NOMO-1 (cell line): ENCODE results near the gene REC8.
A peak's percentile ranks its signal among the peaks of the same experiment; 100 is the strongest.

Source experiments
- DNase-seq, 2 experiments: peaks; one replicate each; lab custom pipeline; 2025; ENCODE audit not compliant: unreplicated experiment in 2 of 2; lab: John Stamatoyannopoulos, UW

Gene REC8, protein sequence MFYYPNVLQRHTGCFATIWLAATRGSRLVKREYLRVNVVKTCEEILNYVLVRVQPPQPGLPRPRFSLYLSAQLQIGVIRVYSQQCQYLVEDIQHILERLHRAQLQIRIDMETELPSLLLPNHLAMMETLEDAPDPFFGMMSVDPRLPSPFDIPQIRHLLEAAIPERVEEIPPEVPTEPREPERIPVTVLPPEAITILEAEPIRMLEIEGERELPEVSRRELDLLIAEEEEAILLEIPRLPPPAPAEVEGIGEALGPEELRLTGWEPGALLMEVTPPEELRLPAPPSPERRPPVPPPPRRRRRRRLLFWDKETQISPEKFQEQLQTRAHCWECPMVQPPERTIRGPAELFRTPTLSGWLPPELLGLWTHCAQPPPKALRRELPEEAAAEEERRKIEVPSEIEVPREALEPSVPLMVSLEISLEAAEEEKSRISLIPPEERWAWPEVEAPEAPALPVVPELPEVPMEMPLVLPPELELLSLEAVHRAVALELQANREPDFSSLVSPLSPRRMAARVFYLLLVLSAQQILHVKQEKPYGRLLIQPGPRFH

DNA sequence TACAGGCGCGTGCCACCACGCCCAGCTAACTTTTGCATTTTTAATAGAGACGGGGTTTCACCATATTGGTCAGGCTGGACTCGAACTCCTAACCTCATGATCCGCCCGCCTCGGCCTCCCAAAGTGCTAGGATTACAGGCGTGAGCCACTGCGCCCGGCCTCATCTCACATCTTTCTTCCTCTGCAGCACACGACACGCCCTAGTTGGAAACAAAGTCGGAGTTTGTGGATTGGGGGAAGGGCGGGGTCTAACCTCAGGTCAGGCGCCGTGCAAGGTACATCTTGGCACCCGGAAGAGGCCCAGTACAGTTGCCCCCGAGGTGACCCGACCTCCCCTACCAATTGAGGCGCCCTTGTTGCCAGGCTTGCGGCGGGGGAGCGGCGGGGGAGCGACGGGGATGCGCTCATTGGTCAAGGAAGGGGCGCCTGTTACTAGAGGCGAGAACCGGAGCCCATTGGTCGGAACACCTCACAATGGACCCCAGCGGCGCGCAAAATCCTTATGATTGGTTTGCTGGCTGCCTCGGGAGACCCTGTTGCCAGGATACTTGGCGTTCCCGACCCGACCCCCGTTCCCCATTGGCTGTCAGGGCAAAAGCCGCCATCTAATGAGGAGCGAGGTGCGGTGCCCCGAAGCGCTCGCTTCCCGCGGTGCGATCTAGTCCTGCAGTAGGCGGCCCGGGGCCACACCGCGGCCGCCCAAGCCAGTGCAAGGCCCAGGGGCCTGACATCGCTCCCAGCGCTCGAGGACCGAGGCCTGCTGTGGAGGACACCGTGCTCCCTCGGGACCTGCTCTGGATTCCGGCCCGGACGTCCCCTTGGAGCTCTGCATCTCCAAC is at the start of gene REC8:
TSS of gene REC8 (plus strand) at position 659 of the 839 bp plus-strand sequence. CDS start 473 bp downstream, outside the sequence.
- DNase-seq = no peak

DNA sequence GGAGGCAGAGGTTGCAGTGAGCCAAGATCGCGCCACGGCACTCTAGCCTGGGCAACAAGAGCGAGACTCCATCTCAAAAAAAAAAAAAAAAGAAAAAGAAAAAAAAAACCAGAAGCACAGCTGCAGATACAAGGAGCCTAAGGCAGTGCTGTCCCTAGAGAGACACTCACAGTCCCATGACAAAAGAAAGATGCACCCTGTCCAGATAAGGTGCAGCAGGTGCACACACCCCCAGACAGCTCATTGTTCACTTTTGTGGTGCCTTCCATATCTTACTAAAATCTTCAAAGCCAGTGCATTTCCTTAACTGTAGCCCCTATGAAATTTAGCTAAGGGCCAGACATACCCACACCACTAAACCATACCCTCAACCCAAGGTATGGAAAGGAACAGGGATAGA is 49.5 kb upstream of the REC8 start:
- DNase-seq = no peak

DNA sequence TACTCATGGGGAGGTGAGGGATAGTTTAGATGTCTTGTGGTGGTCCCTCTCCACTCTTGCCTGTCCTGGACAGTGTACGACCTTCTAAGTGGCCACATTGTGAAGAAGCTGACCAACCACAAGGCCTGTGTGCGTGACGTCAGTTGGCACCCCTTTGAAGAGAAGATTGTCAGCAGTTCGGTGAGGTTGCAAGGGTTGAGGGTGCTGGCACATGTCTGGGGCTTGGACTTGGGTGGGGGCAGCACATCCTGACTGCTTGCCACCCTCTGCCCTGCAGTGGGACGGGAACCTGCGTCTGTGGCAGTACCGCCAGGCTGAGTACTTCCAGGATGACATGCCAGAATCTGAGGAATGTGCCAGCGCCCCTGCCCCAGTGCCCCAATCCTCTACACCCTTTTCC is 49.0 kb upstream of the REC8 start:
- no peak for DNase-seq

DNA sequence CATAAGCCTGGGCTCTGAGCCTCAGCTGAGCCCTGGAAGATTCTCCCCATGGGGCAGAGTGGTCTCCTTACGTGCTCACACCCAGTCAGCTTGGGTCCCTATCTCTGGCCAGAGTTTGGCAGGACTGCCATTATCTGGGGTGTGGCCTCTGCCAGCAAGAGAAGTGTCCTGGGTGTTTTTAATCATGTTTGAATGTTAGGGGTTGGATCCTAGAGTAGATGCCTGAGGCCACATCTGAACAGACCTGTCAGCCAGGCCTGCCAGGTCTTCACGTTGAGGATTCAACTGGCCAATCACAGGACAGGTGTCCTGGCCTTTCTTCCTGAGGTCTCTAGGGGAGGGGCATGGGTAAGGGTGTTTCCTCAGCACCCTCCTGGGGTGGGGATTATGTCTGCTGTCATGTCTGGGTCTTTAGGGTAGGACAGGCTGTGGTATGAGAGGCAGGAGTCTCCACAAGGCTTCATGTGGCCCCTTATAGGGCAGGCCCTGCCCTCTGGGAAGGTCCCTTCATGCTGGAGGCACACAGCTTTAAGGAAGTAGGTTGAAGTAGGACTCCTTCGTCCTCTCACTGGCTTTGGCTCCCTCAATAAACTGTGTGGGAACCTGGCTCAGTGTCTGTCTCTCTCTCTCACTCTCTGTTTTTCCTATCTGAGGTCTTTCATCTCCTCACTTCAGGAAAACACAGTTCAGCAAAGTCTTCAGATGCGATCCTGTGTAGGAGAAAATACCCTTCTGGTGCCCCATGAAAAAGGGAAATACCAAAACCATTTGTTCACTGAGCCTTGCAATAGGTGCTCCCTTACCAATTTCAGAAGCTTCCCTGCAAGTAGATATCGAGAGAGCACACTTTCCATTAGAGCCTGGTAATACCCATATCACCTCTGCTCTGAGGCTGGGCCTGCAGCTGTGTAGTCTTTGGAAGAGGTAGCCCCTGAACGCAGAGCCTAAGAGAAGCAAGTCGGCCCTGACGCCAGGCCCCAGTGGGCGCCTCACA is 48.2 kb upstream of the REC8 start:
- DNase-seq = no peak

DNA sequence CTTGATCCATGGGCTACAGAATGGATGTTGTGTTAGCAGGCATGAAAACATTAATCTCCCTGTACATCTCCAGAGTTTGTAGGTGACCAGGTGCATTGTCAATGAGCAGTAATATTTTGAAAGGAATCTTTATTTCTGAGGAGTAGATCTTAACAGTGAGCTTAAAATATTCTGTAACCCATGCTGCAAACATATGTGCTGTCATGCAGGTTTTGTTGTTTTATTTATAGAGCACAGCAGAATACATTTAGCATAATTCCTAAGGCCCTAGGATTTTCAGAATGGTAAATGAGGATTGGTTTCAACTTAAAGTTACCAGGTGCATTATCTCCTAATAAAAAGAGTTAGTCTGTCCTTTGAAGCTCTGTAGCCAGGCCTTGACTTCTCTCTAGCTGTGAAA is 44.9 kb upstream of the REC8 start:
- no peak for DNase-seq

DNA sequence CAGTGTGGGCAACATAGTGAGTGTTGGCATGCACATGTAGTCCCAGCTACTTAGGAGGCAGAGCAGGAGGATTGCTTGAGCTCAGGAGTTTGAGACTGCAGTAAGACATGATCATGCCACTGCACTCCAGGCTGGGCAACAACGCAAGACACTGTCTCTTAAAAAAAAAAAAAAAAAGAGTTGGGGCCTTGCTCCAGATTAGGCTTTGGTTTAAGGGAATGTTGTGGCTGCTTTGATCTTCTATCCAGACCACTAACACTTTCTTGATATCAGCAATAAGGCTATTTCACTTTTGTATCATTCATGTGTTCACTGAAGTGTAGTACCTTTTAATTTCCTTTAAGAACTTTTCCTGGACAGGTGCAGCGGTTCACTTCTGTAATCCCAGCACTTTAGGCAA is 44.2 kb upstream of the REC8 start:
- DNase-seq = no peak

DNA sequence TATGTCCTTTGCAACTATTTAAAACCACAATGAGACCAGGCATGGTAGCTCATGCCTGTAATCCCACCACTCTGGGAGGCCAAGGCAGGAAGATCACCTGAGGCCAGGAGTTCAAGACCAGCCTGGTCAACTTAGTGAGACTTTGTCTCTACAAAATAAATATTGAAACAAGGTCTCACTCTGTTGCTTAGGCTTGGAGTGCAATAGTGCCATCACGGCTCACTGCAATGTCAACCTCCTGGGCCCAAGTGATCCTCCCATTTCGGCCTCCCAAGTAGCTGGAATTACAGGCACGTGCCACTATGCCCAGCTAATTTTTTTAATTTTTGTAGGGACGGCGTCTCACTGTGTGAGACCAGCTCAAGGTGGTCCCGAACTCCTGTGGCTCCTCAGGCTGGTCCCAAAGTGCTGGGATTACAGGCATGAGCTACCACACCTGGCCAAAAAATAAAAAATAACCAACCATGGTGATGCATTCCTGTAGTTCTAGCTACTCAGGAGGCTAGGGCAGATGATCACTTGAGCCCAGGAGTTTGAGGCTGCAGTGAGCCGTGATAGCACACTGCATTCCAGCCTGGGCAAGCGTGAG is 42.4 kb upstream of the REC8 start:
- no peak for DNase-seq

DNA sequence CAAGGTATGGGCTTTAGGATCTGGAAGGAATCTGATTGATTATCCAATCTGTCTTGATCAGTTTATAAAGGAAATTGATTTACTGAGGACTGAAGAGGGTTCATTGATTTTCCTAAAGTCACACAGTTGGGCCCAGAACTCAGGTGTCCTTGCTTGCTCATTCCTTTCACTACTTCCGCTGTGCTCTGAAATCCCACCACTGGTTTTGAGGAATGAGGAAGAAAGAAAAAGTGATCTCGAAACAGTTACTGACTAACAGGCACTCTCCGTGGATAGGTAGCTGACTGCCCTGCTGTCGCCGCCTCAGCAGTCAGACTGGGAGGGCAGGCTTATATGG is 41.5 kb upstream of the REC8 start, which contains the start of gene FITM1:
TSS of gene FITM1 (plus strand) at position 280 of the 337 bp plus-strand sequence. CDS start 905 bp downstream, outside the sequence.
- DNase-seq = peak; percentile 22 to 75

DNA sequence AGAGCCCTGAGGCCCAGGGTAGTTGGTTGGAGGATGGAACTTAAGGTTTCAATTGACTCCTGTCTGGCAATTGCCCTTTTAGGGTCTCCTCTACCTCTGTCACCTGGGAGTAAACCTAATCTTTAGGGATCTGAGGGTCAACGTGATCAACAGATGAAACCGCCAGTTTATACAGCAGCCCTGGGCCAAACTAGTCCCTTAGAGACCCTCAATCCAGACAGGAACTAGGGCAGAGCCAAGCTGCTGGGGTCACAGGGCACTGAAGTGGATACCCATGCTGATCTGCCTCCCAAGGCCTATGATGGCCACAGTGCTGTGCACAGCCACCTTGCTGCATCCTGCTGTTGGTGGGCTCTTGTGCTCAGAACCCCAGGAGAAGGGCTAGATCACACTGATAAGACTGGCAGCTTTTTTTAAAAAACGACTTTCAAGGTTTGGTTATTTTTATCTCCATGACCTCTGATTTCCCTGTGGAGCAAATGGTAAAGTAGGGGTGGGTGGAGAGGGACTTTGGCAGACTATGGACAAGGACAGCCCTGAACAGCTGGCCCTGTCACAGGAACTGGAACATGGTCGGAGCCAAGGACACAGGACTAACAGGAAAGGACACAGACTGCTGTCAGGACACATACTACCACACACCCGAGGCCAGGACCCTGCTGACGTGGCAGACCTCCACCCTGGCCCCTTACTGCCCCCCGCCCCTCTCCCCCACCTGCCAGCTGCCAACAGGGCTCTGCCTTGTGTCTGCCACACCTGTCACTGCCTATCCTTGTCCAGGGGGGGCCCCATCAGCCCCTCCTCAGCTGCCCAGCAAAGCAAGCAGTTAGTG is 40.9 kb upstream of the REC8 start:
- DNase-seq = no peak

DNA sequence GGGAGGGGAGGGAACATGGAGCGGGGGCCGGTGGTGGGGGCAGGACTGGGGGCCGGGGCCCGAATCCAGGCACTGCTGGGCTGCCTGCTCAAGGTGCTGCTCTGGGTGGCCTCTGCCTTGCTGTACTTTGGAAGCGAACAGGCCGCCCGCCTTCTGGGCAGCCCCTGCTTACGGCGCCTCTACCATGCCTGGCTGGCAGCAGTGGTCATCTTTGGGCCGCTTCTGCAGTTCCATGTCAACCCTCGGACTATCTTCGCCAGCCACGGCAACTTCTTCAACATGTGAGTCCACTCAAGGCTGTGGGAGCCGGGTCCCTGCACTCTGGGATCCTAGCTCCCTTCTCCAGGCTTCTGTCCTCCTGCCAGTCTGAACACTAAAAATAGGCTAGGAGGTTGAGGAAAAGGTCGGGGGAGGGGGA is 40.3 kb upstream of the REC8 start:
- no peak for DNase-seq

DNA sequence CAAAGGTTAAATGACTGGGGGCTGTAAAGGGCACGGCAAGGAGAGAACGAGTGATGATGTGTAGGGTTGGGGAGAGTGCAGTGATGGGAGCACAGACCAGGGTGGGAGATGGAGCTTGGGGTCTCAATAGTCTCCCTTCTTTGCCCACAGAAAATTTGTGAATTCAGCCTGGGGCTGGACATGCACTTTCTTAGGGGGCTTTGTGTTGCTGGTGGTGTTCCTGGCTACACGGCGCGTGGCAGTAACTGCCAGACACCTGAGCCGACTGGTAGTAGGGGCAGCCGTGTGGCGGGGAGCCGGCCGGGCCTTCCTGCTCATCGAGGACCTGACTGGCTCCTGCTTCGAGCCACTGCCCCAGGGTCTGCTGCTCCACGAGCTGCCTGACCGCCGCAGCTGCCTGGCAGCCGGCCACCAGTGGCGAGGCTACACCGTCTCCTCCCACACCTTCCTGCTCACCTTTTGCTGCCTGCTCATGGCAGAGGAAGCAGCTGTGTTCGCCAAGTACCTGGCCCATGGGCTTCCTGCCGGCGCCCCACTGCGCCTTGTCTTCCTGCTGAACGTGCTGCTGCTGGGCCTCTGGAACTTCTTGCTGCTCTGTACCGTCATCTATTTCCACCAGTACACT is 39.7 kb upstream of the REC8 start:
- no peak for DNase-seq

DNA sequence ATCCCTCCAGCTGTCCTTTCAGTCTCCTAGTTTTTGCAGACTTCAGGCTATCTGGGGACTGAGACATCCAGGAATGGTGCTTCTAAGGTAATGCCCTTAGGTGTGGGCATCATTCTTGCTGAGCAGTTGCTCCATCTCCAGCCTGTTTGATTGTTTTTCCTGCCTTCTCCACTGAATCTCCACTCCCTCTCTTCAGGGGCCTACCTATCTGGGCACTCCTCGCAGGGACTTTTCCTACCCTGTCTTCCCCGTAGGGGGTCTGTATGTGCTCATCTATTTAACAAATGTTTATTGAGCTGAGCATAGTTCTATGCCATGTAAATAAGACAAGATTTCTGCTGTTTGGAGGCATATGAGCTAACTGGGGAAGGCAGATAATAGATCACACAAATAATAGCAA is 38.9 kb upstream of the REC8 start:
- DNase-seq = no peak

DNA sequence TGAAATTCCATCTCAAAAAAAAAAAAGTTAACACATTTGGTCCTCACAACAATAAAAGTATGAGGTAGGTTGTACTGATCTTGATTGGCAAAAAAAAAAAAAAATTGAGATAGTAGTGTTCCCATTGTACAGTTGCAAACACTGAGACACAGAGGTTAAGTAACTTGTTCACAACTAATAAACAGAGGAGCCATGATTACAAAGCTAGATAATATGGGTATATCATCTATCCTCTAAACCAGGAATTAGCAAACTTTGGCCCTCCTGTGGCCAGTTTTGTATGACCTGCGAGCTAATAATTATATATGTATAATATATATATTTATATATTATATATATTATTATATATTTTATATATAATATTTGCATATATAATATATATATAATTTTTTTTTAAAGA is 38.1 kb upstream of the REC8 start:
- DNase-seq = no peak

DNA sequence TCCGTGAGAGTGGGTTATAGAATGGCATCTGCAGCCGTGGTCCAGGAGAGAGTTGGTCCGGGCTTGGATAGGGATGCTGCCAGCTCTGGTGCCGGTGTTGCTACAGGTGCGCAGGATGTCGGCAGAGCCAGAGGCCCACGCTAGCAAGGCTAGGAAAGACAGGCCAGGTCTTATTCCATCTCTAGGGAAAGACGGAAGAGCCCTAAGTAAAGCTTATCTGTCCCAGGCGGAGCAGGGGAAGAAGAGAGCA is 36.4 kb upstream of the REC8 start:
- no peak for DNase-seq

DNA sequence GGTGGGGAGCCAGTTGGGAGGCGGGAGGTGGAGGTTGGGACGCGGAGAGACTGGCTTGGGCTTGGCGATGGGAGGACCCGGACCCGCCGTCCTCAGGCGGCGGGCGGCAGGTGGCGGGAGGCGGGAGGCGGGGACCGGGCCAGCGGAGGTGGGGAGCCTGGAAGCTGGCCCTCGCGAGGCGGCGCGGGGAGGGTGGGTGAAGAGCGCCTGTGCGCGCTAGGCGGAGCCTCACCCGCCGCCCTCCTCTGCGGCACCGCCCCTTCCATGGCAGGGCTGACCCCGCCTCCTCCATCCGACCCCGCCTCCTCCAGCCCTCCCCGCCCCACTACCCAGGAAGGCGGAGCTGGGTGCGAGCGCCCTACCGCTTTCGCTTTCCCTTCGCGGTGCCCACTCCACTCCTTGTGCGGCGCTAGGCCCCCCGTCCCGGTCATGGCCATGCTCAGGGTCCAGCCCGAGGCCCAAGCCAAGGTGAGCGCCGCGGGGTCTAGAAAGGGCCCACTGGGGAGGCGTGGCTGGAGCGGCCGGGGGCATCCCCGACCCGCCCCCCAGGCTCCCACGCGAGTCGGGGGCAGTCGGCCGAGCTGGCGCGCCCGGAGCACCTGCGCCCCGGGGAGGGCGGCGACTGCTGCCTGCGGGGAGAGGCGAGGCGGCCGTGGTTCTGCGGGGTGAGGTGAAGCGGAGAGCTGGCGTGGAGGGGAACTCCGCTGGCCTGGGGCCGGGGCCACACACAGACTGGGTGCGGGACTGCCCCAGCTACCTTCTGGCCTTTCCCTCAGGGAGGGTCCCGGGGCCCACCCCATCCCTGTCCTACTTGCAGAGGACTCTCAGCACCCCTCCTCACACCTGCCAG is 35.8 kb upstream of the REC8 start, which contains the start of gene PSME1:
TSS of gene PSME1 (plus strand) at position 361 of the 850 bp plus-strand sequence. CDS start at position 430, 69 bp downstream.
- peak; percentile 82 to 89 for DNase-seq

DNA sequence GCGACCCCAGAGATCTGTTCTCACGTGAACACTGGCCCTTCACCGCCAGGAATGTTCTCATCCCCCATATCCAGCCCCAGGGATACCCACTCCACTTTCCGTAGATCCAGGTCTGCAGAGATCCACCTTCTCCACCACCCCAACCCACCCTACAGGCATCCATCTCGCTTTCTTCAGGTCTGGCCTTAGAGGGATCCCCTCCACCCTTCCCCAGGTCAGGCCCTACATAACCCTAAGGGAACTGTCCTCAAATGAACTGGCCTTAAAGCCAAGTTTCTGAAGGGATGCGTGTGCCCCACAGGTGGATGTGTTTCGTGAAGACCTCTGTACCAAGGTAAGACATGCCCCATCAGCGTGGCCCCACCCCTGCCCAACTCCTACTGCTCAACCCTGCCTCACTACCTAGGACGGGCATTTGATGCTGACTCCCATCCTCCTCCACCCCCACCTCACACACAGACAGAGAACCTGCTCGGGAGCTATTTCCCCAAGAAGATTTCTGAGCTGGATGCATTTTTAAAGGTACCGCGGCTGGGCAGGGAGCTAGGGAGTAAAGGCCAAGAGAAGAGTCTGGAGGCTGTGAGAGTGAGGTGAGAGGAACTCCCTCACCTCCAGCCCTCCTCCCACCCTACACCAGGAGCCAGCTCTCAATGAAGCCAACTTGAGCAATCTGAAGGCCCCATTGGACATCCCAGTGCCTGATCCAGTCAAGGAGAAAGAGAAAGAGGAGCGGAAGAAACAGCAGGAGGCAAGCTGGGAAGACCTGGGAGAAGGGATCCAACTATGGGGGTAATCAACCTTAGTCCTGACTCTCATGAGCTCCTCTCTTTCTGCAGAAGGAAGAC is 35.0 kb upstream of the REC8 start:
- no peak for DNase-seq
